ENCODE results near the gene SLC39A11.

The SLC39A11 gene

DNA sequence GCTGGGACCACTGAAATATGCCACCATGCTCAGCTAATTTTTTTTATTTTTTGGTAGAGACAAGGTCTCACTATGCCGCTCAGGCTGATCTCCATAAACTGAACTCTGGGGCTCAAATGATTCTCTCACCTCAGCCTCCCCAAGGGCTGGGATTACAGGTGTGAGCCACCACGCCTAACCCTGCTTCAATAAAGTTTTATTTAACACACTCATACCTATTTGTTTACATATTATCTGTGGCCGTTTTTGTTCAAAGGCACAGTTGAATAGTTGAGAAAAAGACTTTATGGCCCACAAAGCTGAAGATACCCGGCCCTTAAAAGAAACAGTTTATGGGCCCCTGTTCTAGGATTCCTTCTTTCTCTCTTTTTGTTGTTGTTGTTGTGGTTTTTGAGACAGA lies 419.8 kb downstream of the SLC39A11 start:
- DNase-seq (ENCODE audit: extremely low spot score) = no peak
- POLR2A ChIA-PET = no interaction called here
- CTCF ChIA-PET = no interaction called here

DNA sequence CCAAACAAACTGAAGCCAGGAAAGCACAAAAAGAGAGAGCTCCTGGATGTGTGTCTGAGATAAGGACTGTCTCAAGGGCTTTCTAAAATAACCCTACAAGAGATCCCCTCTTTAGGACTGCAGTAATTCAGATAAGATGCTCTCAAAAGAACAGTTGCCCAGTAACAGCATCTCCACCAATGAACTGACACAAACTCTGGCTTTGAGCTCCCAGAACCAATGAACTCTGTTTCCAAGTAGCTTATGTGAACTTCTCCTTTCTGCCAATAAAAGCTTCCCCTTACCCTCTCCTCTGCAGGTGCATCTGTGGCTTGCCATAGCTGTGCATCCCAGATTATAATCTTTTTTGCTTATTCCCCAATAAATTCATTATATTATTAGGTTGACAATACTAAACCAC lies 421.5 kb downstream of the SLC39A11 start:
- ChIA-PET CTCF (interaction anchor here (1.1 kb wide), 1 partner anchor 111 kb away, joined by 3 read pairs; no protein-coding TSS in a partner anchor), POLR2A (no interaction called here)
- no peak for DNase-seq (ENCODE audit: extremely low spot score)
- TF ChIP-seq ELF4 (IDR thresholded peaks at IDR 0.05) = no peak
- TF ChIP-seq FOXM1 (IDR thresholded peaks at IDR 0.05; ENCODE audit: borderline replicate concordance) = no peak
- no peak for TF ChIP-seq BHLHE40 (IDR thresholded peaks at IDR 0.05; ENCODE audit: borderline replicate concordance)
- no peak for TF ChIP-seq SUZ12 (IDR thresholded peaks at IDR 0.05)
- no peak for TF ChIP-seq TARDBP (IDR thresholded peaks at IDR 0.05)

More for the DNA sequence above, 419.8 kb downstream of the SLC39A11 start:
- TF ChIP-seq FOXA1 (IDR thresholded peaks at IDR 0.05) (no peak), FOXK2 (IDR thresholded peaks at IDR 0.05) (no peak), ELF4 (IDR thresholded peaks at IDR 0.05) (no peak), BHLHE40 (IDR thresholded peaks at IDR 0.05; ENCODE audit: borderline replicate concordance) (no peak), SP1 (IDR thresholded peaks at IDR 0.05) (no peak), ZNF384 (IDR thresholded peaks at IDR 0.05) (no peak), SUZ12 (IDR thresholded peaks at IDR 0.05) (no peak), CTBP1 (IDR thresholded peaks at IDR 0.05; ENCODE audit: borderline replicate concordance) (no peak), FOXM1 (IDR thresholded peaks at IDR 0.05; ENCODE audit: borderline replicate concordance) (no peak), L3MBTL2 (conservative IDR thresholded peaks at IDR 0.05) (no peak), TARDBP (IDR thresholded peaks at IDR 0.05) (no peak), ARNT (IDR thresholded peaks at IDR 0.05) (no peak), LEF1 (IDR thresholded peaks at IDR 0.05; ENCODE audit: borderline replicate concordance) (no peak), HDGF (IDR thresholded peaks at IDR 0.05; ENCODE audit: borderline replicate concordance) (no peak), NFRKB (IDR thresholded peaks at IDR 0.05) (no peak)
- TF ChIP-seq, protein P1, sequence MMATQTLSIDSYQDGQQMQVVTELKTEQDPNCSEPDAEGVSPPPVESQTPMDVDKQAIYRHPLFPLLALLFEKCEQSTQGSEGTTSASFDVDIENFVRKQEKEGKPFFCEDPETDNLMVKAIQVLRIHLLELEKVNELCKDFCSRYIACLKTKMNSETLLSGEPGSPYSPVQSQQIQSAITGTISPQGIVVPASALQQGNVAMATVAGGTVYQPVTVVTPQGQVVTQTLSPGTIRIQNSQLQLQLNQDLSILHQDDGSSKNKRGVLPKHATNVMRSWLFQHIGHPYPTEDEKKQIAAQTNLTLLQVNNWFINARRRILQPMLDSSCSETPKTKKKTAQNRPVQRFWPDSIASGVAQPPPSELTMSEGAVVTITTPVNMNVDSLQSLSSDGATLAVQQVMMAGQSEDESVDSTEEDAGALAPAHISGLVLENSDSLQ (IDR thresholded peaks at IDR 0.05) = no peak

DNA sequence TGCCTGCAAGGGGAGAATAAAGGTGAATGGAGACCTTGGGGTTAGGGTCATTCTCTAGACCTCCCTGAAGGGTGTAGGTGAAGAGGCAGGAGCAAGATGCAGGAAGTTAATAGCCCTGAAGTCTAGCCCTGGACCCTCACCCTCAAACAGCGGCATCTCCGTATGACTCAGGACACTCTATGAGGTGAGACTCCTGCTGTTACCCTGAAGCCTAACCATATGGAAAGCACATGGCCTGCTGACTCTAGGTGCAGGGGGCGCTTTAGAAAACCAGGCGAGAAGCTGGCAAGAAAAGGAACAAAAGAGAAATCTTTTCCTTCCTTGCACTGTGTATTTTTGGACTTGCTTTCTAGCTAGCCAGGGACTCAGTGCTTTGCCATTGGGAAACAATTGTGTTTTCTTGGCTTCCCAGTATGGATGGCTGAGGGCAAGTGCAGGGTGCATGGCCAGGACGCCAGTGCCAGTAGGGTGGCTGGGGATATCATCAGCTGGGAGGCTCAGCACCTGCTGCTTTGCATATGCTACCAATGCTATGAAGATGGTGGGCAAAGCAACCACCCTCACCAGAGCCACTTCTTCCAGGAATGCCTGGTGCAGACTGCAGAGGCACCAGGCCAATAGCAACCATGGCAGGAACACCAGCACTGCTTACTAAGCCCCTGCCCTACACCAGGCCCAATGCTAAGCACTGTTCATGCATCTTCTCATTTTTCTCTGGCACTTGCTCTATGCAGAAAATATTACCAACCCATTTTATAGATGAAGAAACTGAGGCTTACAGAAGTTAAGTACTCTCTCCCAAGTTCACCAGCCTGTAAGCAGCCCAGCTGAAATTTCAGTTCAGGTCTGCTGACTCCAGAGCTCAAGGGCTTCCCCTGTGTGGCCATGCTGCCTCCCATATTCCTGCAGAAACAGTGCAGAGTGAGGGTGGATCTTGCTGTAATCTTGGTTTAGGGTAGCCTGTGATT lies 425.1 kb downstream of the SLC39A11 start:
- CTCF ChIA-PET = no interaction called here
- TF ChIP-seq BHLHE40 (IDR thresholded peaks at IDR 0.05; ENCODE audit: borderline replicate concordance) (no peak), CTBP1 (IDR thresholded peaks at IDR 0.05; ENCODE audit: borderline replicate concordance) (no peak), FOXA1 (IDR thresholded peaks at IDR 0.05) (no peak), NFRKB (IDR thresholded peaks at IDR 0.05) (no peak), HDGF (IDR thresholded peaks at IDR 0.05; ENCODE audit: borderline replicate concordance) (no peak)
- POLR2A ChIA-PET = no interaction called here
- DNase-seq (ENCODE audit: extremely low spot score) = no peak

DNA sequence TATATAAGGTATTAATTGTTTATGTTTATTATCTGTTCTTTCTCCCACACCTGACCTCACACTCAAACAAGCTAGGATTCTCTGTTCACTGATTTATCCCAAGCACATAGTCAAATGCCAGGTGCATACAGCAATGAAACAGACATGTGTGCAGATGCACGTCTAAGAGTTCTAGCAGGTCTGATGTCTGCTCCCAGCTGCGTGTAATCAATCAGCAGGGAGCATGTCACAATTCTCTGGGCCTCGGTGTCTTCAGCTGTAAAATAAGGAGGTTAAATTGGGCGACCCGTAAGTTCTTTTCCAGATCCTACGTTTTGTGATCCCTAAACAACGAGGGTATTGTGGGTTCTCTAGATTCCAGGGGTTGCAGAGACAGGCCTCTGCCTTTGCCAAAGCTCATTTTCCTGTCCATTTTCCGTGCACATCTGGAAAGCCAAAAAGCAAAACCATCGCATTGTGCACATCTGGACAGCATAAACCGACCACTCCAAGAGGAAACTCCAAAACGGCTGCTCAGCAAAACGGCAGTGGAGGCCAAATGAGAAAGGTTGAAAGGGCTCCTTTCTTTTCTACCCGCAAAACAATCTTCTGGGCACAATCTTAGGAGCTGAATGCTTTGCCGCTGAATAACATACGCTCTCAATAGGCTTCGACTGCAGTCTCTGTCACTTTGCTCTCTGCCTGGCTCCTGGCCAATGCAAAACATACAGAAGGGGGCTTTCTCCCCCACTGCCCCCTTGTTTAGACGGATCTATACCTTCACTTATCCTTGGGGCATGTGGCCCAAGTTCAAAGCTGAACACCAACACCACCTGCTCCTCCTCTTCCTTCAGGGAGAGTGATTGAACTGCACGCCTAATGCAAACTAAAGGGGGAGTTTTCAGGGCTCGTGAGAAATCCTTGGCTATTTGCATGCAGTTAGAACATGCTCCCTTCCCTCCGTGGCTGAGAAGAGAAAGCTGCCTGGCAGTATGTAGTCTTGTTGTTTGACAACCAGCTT lies 426.3 kb downstream of the SLC39A11 start:
- CTCF ChIA-PET = interaction anchor here (0.7 kb wide), 1 partner anchor 16 kb away, joined by 3 read pairs; no protein-coding TSS in a partner anchor
- no peak for DNase-seq (ENCODE audit: extremely low spot score)
- TF ChIP-seq, protein P1 (IDR thresholded peaks at IDR 0.05) = no peak
- TF ChIP-seq CTBP1 (IDR thresholded peaks at IDR 0.05; ENCODE audit: borderline replicate concordance) (no peak), FOXK2 (IDR thresholded peaks at IDR 0.05) (no peak)
- POLR2A ChIA-PET = no interaction called here

DNA sequence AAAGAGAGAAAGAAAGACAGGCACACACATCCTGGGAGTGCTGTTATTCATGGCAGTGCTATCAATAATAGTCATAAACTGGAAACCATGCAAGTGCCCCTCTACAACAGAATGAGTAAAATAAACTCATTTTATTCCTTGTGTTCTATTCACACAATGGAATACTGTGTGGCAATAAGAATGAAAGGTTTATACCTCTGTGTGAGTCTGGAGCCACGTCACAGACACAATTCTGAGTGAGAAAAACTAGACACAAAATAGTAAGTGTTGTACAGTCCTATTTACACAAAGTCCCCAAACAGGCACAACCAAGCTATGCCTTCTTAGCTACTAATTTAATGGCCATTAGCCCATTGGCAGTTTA lies 429.7 kb downstream of the SLC39A11 start:
- DNase-seq (ENCODE audit: extremely low spot score) = no peak
- ChIA-PET POLR2A (no interaction called here), CTCF (no interaction called here)
- TF ChIP-seq NFRKB (IDR thresholded peaks at IDR 0.05) (no peak), BHLHE40 (IDR thresholded peaks at IDR 0.05; ENCODE audit: borderline replicate concordance) (no peak), HDGF (IDR thresholded peaks at IDR 0.05; ENCODE audit: borderline replicate concordance) (no peak), SUZ12 (IDR thresholded peaks at IDR 0.05) (no peak), TARDBP (IDR thresholded peaks at IDR 0.05) (no peak), SP1 (IDR thresholded peaks at IDR 0.05) (no peak), ELF4 (IDR thresholded peaks at IDR 0.05) (no peak), FOXM1 (IDR thresholded peaks at IDR 0.05; ENCODE audit: borderline replicate concordance) (no peak), ARNT (IDR thresholded peaks at IDR 0.05) (no peak), L3MBTL2 (conservative IDR thresholded peaks at IDR 0.05) (no peak), FOXA1 (IDR thresholded peaks at IDR 0.05) (no peak), LEF1 (IDR thresholded peaks at IDR 0.05; ENCODE audit: borderline replicate concordance) (no peak), FOXK2 (IDR thresholded peaks at IDR 0.05) (no peak), CTBP1 (IDR thresholded peaks at IDR 0.05; ENCODE audit: borderline replicate concordance) (no peak), ZNF384 (IDR thresholded peaks at IDR 0.05) (no peak)
- TF ChIP-seq, protein P1 (IDR thresholded peaks at IDR 0.05) = no peak
